ENCODE measurements around the gene MED22. TPM values are rescaled to one million over a fixed set of nuclear protein-coding genes. Genes with fewer than 3 reads are reported as not detected.

Gene MED22
- total RNA-seq, 1 experiment from 2014 or later = 60.1 TPM

- intact Hi-C loops (cut with micrococcal nuclease; ENCODE audit: unreplicated experiment) = no loop called here
- Mint-ChIP-seq H3K36me3 (ENCODE audit: insufficient read depth, unreplicated experiment) (peaks cover 89% of the 10 kb centered on the region), H3K27ac (ENCODE audit: unreplicated experiment) (no peak overlapping the region), H3K4me3 (ENCODE audit: unreplicated experiment) (peak overlapping the region; percentile 90), H3K27me3 (ENCODE audit: insufficient read depth, unreplicated experiment) (no peaks in the 10 kb centered on the region), H3K4me1 (ENCODE audit: low read depth, unreplicated experiment) (peaks cover 13% of the 10 kb centered on the region), H3K9me3 (ENCODE audit: unreplicated experiment) (no peaks in the 10 kb centered on the region)
- Histone ChIP-seq H3K9me3 (no peaks in the 10 kb centered on the region), H3K27me3 (replicated peaks; ENCODE audit: control insufficient read depth, insufficient read depth, low read length) (no peaks in the 10 kb centered on the region), H3K36me3 (ENCODE audit: control insufficient read depth, insufficient read depth, low read length) (peaks cover 20% of the 10 kb centered on the region), H3K4me3 (ENCODE audit: low read depth, low read length) (no peak overlapping the region), H3K4me1 (peaks cover 12% of the 10 kb centered on the region)
- TF ChIP-seq CTCF (IDR thresholded peaks at IDR 0.05; ENCODE audit: insufficient read depth in 1 of 2, low read depth in 1 of 2, low read length in 1 of 2, severe bottlenecking in 1 of 2, unreplicated experiment in 1 of 2) = no peak
- ChIA-PET POLR2A (no interaction called here), CTCF (interaction anchor here (0.5 kb wide), 1 partner anchor 110 kb away, joined by 4 read pairs; the partner anchor contains the start of gene CACFD1)
- no TSS peak for BruUV-seq (replicated peaks)
- DNase-seq = no peak
Observed at GRCh38 chr9:133349965-133350616, 2.2 kb upstream of the MED22 start.

GRCh38 chr9:133348718-133349573 is 1.0 kb upstream of the MED22 start:
- ChIA-PET CTCF (interaction anchor here (0.8 to 1.1 kb wide), 5 partner anchors 8 to 163 kb away, joined by 3 to 9 read pairs (median 7); partner anchors contain the start of genes CACFD1, SLC2A6, SURF1 and SURF2), POLR2A (interaction anchor here (1.2 to 1.7 kb wide), 4 partner anchors 8 to 161 kb away, joined by 6 to 19 read pairs (median 14); partner anchors contain the start of genes CACFD1, SURF1 and SURF2)
- Mint-ChIP-seq H3K9me3 (ENCODE audit: unreplicated experiment) (no peaks in the 10 kb centered on the region), H3K36me3 (ENCODE audit: insufficient read depth, unreplicated experiment) (peaks cover 83% of the 10 kb centered on the region), H3K4me1 (ENCODE audit: low read depth, unreplicated experiment) (peaks cover 13% of the 10 kb centered on the region), H3K27ac (ENCODE audit: unreplicated experiment) (peak overlapping the region; percentile 98), H3K4me3 (ENCODE audit: unreplicated experiment) (peak overlapping the region; percentile 90), H3K27me3 (ENCODE audit: insufficient read depth, unreplicated experiment) (no peaks in the 10 kb centered on the region)
- no peaks in the 10 kb centered on the region for H3K27me3 ChIP-seq (replicated peaks; ENCODE audit: control insufficient read depth, insufficient read depth, low read length)
- intact Hi-C loops (cut with micrococcal nuclease; ENCODE audit: unreplicated experiment) = no loop called here
- no peaks in the 10 kb centered on the region for H3K9me3 ChIP-seq
- peaks cover 10% of the 10 kb centered on the region for H3K4me1 ChIP-seq
- BruUV-seq (replicated peaks) = TSS peak; percentile 68
- H3K4me3 ChIP-seq (ENCODE audit: low read depth, low read length) = peak overlapping the region; percentile 85
- no peak for TF ChIP-seq CTCF (IDR thresholded peaks at IDR 0.05; ENCODE audit: insufficient read depth in 1 of 2, low read depth in 1 of 2, low read length in 1 of 2, severe bottlenecking in 1 of 2, unreplicated experiment in 1 of 2)
- peaks cover 20% of the 10 kb centered on the region for H3K36me3 ChIP-seq (ENCODE audit: control insufficient read depth, insufficient read depth, low read length)
- DNase-seq = no peak

GRCh38 chr9:133347515-133347984 is 381 bp downstream of the MED22 start:
- Mint-ChIP-seq H3K36me3 (ENCODE audit: insufficient read depth, unreplicated experiment) (peaks cover 72% of the 10 kb centered on the region), H3K4me1 (ENCODE audit: low read depth, unreplicated experiment) (peaks cover 13% of the 10 kb centered on the region), H3K4me3 (ENCODE audit: unreplicated experiment) (peak overlapping the region; percentile 90), H3K27ac (ENCODE audit: unreplicated experiment) (peak overlapping the region; percentile 98), H3K27me3 (ENCODE audit: insufficient read depth, unreplicated experiment) (no peaks in the 10 kb centered on the region), H3K9me3 (ENCODE audit: unreplicated experiment) (no peaks in the 10 kb centered on the region)
- H3K36me3 ChIP-seq (ENCODE audit: control insufficient read depth, insufficient read depth, low read length) = peaks cover 17% of the 10 kb centered on the region
- intact Hi-C loops (cut with micrococcal nuclease; ENCODE audit: unreplicated experiment) = no loop called here
- CTCF ChIA-PET = interaction anchor here (0.7 to 1.1 kb wide), 5 partner anchors 9 to 162 kb away, joined by 3 to 9 read pairs (median 7); partner anchors contain the start of genes CACFD1, SURF1 and SURF2
- no peaks in the 10 kb centered on the region for H3K9me3 ChIP-seq
- no peaks in the 10 kb centered on the region for H3K27me3 ChIP-seq (replicated peaks; ENCODE audit: control insufficient read depth, insufficient read depth, low read length)
- no peak for TF ChIP-seq CTCF (IDR thresholded peaks at IDR 0.05; ENCODE audit: insufficient read depth in 1 of 2, low read depth in 1 of 2, low read length in 1 of 2, severe bottlenecking in 1 of 2, unreplicated experiment in 1 of 2)
- peak in 1 of 2 experiments; percentile 60 for DNase-seq
- no TSS peak for BruUV-seq (replicated peaks)
- POLR2A ChIA-PET = interaction anchor here (0.6 to 1.7 kb wide), 9 partner anchors 9 to 317 kb away, joined by 3 to 19 read pairs (median 5); partner anchors contain the start of genes CACFD1, GTF3C5, SURF1 and SURF2
- peaks cover 10% of the 10 kb centered on the region for H3K4me1 ChIP-seq
- peak overlapping the region; percentile 85 for H3K4me3 ChIP-seq (ENCODE audit: low read depth, low read length)
